Measurements from ENCODE around the gene OSMR.
A peak's percentile ranks its signal among the peaks of the same experiment; 100 is the strongest.
"Not testable (repeated sequence)": the region's sequence is repeated elsewhere in the genome, so short reads cannot be mapped to it uniquely, and the experiment has no call there.

The OSMR gene

GRCh38 chr5:38827525-38827924 lies 18.3 kb upstream of the OSMR start:
- peak; percentile 29 for DNase-seq (ENCODE audit: low read depth)
- no peak overlapping the region for H3K4me3 ChIP-seq (ENCODE audit: low read depth, low read length)

- H3K4me3 ChIP-seq (ENCODE audit: low read depth, low read length), result no peak overlapping the region
- DNase-seq (ENCODE audit: low read depth), result peak; percentile 36
These were observed 15.2 kb upstream of the OSMR start for GRCh38 chr5:38830521-38831051.

- no peak for DNase-seq (ENCODE audit: low read depth)
- H3K4me3 ChIP-seq (ENCODE audit: low read depth, low read length), result no peak overlapping the region
These were observed 14.7 kb upstream of the OSMR start for GRCh38 chr5:38831117-38831516.

- DNase-seq (ENCODE audit: low read depth), result no peak
- H3K4me3 ChIP-seq (ENCODE audit: low read depth, low read length), result no peak overlapping the region
These were observed 13.9 kb upstream of the OSMR start for GRCh38 chr5:38831909-38832308.

GRCh38 chr5:38832810-38833209 lies 13.0 kb upstream of the OSMR start:
- no peak overlapping the region for H3K4me3 ChIP-seq (ENCODE audit: low read depth, low read length)
- no peak for DNase-seq (ENCODE audit: low read depth)

GRCh38 chr5:38835887-38836286 lies 9.9 kb upstream of the OSMR start:
- no peak overlapping the region for H3K4me3 ChIP-seq (ENCODE audit: low read depth, low read length)
- DNase-seq (ENCODE audit: low read depth), result peak; percentile 67

GRCh38 chr5:38837416-38837815 lies 8.4 kb upstream of the OSMR start:
- H3K4me3 ChIP-seq (ENCODE audit: low read depth, low read length), result no peak overlapping the region
- DNase-seq (ENCODE audit: low read depth), result peak; percentile 30

GRCh38 chr5:38837932-38838331 lies 7.9 kb upstream of the OSMR start:
- no peak overlapping the region for H3K4me3 ChIP-seq (ENCODE audit: low read depth, low read length)
- no peak for DNase-seq (ENCODE audit: low read depth)

GRCh38 chr5:38843665-38844064 lies 2.1 kb upstream of the OSMR start:
- no peak for DNase-seq (ENCODE audit: low read depth)
- no peak overlapping the region for H3K4me3 ChIP-seq (ENCODE audit: low read depth, low read length)

GRCh38 chr5:38846379-38847011 lies 683 bp downstream of the OSMR start:
- peak overlapping the region; percentile 88 for H3K4me3 ChIP-seq (ENCODE audit: low read depth, low read length)

GRCh38 chr5:38847559-38848347 lies 1.9 kb downstream of the OSMR start:
- DNase-seq (ENCODE audit: low read depth), result no peak
- H3K4me3 ChIP-seq (ENCODE audit: low read depth, low read length), result peak overlapping the region; percentile 88

More at GRCh38 chr5:38846379-38847011, 683 bp downstream of the OSMR start:
- DNase-seq (ENCODE audit: low read depth), result no peak

- no peak overlapping the region for H3K4me3 ChIP-seq (ENCODE audit: low read depth, low read length)
These were observed 2.8 kb downstream of the OSMR start for GRCh38 chr5:38848637-38849036.

GRCh38 chr5:38851640-38852039 lies 5.8 kb downstream of the OSMR start:
- not testable (repeated sequence) for H3K4me3 ChIP-seq (ENCODE audit: low read depth, low read length); DNase-seq (ENCODE audit: low read depth)

More at GRCh38 chr5:38848637-38849036, 2.8 kb downstream of the OSMR start:
- no peak for DNase-seq (ENCODE audit: low read depth)

- DNase-seq (ENCODE audit: low read depth), result peak; percentile 59
- H3K4me3 ChIP-seq (ENCODE audit: low read depth, low read length), result no peak overlapping the region
These were observed 8.1 kb downstream of the OSMR start for GRCh38 chr5:38853753-38854470.

- no peak for DNase-seq (ENCODE audit: low read depth)
- no peak overlapping the region for H3K4me3 ChIP-seq (ENCODE audit: low read depth, low read length)
These were observed 9.1 kb downstream of the OSMR start for GRCh38 chr5:38854907-38855306.

- H3K4me3 ChIP-seq (ENCODE audit: low read depth, low read length), result no peak overlapping the region
- no peak for DNase-seq (ENCODE audit: low read depth)
These were observed 10.8 kb downstream of the OSMR start for GRCh38 chr5:38856660-38857059.

- DNase-seq (ENCODE audit: low read depth), result no peak
- H3K4me3 ChIP-seq (ENCODE audit: low read depth, low read length), result no peak overlapping the region
These were observed 13.0 kb downstream of the OSMR start for GRCh38 chr5:38858839-38859238.

GRCh38 chr5:38861986-38862770 lies 16.4 kb downstream of the OSMR start:
- not testable (repeated sequence) for H3K4me3 ChIP-seq (ENCODE audit: low read depth, low read length); DNase-seq (ENCODE audit: low read depth)

GRCh38 chr5:38866362-38867031 lies 20.7 kb downstream of the OSMR start:
- no peak overlapping the region for H3K4me3 ChIP-seq (ENCODE audit: low read depth, low read length)
- DNase-seq (ENCODE audit: low read depth), result no peak
